Esophagus muscularis mucosa (tissue), 4 donors: Measurements from ENCODE around the gene NME3. TPM values are rescaled to one million over a fixed set of nuclear protein-coding genes. Genes with fewer than 3 reads are reported as not detected.
A peak's percentile ranks its signal among the peaks of the same experiment; 100 is the strongest.

ENCODE experiments used
- DNase-seq: peaks from one replicate; pipeline ENCODE4 v3.0.0-alpha.2; 2017; ENCODE audit errors: extremely low spot score
- H3K27ac ChIP-seq, 4 donors: fragments of 200-600 bp; sonication (generic); replicated peaks in 1 of 4; 1 replicate in 3 of 4; 2 replicates in 1 of 4; pipeline ENCODE4 v1.5.1; 2016 to 2019; ENCODE audit warnings: mild to moderate bottlenecking in 1 of 4
- H3K27me3 ChIP-seq, 4 donors: fragments of 200-600 bp; sonication (generic); one replicate each; pipeline versions ENCODE4 v1.5.1 to v1.6.0; 2016 to 2019
- H3K36me3 ChIP-seq, 4 donors: fragments of 200-600 bp; sonication (generic); one replicate each; pipeline ENCODE4 v1.5.1; 2016 to 2019
- H3K4me1 ChIP-seq, 4 donors: fragments of 200-600 bp; sonication (generic); one replicate each; pipeline ENCODE4 v1.5.1; 2016 to 2019
- H3K4me3 ChIP-seq, 4 donors: fragments of 200-600 bp; sonication (generic); 1 replicate in 2 of 4; 2 replicates in 2 of 4; pipeline ENCODE4 v1.5.1; 2016 to 2019; ENCODE audit warnings: mild to moderate bottlenecking in 4 of 4, moderate library complexity in 1 of 4
- H3K9me3 ChIP-seq, 4 donors: fragments of 200-600 bp; sonication (generic); 1 replicate in 3 of 4; 2 replicates in 1 of 4; pipeline ENCODE4 v1.5.1; 2016 to 2019
- EP300 ChIP-seq: sonication (generic); formaldehyde crosslinking; IDR thresholded peaks from one replicate; pipeline ENCODE4 v1.6.1; 2017; ENCODE audit warnings: antibody characterized with exemption
- POLR2A ChIP-seq: fragments of 450-650 bp; IDR thresholded peaks from one replicate; pipeline ENCODE4 v1.6.1; 2017; ENCODE audit warnings: antibody characterized with exemption, moderate library complexity, mild to moderate bottlenecking, low read depth
- POLR2AphosphoS5 ChIP-seq, 2 donors: sonication (generic); formaldehyde crosslinking; IDR thresholded peaks; one replicate each; pipeline ENCODE4 v1.6.1; 2017; ENCODE audit warnings: antibody characterized with exemption in 2 of 2
- WGBS: methylation state at CpG from one replicate; pipeline ENCODE4 v1.1.5; 2018; 5-methylcytosine and 5-hydroxymethylcytosine counted together
- intact Hi-C: fragments of 100-400 bp; cut with DNase I; formaldehyde crosslinking; loops from one replicate; pipeline ENCODE4 v1.15.1; 2023
- small RNA-seq, 3 donors: library from RNA; depleted of rRNA; stranded (forward); fragments of <200 nt; gene quantifications; one replicate each; pipeline ENCODE3, GENCODE V24; 2016
- total RNA-seq, 4 donors: library from RNA; depleted of rRNA; stranded (reverse); fragments of >200 nt; gene quantifications; one replicate each; pipeline versions ENCODE4 v1.1.0 to v1.2.1, GENCODE V29; 2016
- TF ChIP-seq, protein P1 (sequence below), 3 experiments: fragments of 200-600 bp in 2 of 3; fragments of 450-650 bp in 1 of 3; sonication (generic) in 2 of 3; IDR thresholded peaks; one replicate each; pipeline ENCODE4 v1.5.1; 2017 to 2019; ENCODE audit warnings: antibody characterized with exemption in 3 of 3, mild to moderate bottlenecking in 2 of 3, moderate library complexity in 1 of 3

Gene NME3
- total RNA-seq, 4 donors from 2014 or later, result 64.8 to 101 (median 83.7) TPM

DNA sequence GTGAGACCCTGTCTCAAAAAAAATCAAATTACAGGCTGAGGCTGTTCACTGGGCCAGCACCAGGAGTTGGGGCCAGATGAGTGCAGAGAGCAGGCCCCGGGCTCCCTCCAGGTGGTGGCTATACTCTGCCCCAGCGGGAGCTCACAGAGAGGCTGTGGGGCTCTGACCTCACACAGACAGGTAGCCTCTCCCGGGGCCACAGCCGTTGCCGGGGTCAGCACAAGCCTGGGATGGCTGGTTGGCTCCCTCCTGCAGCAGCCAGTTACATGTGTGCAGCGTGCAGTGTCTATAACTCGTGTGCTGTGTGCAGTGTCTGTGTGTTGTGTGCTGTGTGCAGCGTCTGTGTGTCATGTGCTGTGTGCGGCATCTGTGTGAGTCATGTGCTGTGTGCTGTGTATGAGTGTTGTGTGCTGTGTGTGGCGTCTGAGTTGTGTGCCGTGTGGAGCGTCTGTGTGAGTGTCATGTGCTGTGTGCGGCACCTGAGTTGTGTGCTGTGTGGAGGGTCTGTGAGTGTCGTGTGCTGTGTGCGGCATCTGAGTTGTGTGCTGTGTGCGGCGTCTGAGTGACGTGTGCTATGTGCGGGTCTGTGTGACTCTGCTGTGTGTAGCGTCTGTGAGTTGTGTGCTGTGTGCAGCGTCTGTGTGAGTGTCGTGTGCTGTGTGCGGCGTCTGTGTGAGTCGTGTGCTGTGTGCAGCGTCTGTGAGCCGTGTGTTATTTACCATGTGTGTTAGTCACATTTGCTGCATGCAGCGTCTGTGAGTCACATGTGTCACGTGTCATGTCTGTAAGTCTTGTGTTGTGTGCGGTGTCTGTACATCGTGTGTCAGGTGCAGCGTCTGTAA lies 44.5 kb downstream of the NME3 start:
- no peak for DNase-seq
- Histone ChIP-seq H3K9me3 (no peaks in the 10 kb centered on the region), H3K36me3 (peaks cover 34 to 73% (median 68%) of the 10 kb centered on the region in 4 donors), H3K4me3 (no peak overlapping the region), H3K27ac (no peak overlapping the region), H3K27me3 (no peaks in the 10 kb centered on the region), H3K4me1 (peaks cover 19 to 28% (median 24%) of the 10 kb centered on the region in 4 donors)
- 92% methylated on average over 27 of the region's 32 CpGs for WGBS
- intact Hi-C loops, result no loop called here
- TF ChIP-seq EP300 (no peak), POLR2A (no peak), POLR2AphosphoS5 (IDR thresholded peaks at IDR 0.05) (no peak)
- TF ChIP-seq, protein P1, sequence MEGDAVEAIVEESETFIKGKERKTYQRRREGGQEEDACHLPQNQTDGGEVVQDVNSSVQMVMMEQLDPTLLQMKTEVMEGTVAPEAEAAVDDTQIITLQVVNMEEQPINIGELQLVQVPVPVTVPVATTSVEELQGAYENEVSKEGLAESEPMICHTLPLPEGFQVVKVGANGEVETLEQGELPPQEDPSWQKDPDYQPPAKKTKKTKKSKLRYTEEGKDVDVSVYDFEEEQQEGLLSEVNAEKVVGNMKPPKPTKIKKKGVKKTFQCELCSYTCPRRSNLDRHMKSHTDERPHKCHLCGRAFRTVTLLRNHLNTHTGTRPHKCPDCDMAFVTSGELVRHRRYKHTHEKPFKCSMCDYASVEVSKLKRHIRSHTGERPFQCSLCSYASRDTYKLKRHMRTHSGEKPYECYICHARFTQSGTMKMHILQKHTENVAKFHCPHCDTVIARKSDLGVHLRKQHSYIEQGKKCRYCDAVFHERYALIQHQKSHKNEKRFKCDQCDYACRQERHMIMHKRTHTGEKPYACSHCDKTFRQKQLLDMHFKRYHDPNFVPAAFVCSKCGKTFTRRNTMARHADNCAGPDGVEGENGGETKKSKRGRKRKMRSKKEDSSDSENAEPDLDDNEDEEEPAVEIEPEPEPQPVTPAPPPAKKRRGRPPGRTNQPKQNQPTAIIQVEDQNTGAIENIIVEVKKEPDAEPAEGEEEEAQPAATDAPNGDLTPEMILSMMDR (IDR thresholded peaks at IDR 0.05), result no peak

DNA sequence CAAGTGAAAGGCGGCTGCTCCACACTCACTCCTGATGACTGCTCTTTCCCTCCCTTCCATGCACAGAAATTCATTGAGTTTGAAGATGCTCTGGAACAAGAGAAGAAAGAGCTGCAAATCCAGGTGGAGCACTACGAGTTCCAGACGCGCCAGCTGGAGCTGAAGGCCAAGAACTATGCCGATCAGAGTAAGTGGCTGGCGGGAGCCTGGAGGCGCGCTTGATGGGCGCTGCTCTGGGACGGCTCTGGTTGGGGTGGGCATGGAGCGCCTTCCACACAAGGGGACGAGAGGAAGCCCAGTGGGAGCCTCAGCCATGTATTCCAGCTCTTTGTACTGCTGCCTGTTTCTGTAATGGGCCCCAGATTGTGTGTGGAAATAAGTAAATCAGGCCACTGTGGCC lies 46.9 kb downstream of the NME3 start:
- intact Hi-C loops, result no loop called here
- DNase-seq, result no peak
- TF ChIP-seq POLR2AphosphoS5 (IDR thresholded peaks at IDR 0.05) (no peak), EP300 (no peak), POLR2A (no peak)
- TF ChIP-seq, protein P1 (IDR thresholded peaks at IDR 0.05), result no peak

DNA sequence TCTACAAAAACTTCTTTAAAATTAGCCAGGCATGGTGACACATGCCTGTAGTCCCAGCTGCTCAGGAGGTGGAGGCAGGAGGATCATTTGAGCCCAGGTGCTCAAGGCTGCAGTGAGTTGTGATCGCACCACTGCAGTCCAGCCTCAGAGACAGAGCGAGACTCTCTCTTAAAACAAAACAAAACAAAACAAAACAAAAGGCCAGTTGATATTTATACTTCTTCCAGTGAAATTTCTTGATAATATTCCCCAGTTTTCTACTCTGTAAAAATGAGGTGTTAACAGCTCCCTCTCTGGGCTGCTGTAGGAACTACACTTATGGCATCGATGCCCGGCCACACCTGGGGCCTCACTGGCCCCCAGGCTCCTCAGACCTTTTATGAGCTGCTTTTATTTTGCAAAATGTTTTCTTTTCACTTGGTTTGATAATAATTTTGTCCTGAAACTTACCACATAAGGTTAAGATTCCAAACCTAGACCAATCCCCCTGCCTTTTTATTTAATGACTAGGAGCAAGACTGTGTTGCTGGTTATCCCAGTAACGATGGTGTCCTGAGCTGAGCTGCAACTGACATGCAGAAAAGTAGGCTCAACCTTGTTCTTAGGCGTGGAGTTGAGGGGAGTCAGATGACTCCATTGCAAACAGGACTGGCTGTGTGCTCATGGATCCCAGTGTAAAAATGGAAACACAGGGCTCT lies 47.7 kb downstream of the NME3 start:
- Histone ChIP-seq H3K4me1 (peaks cover 25 to 35% (median 32%) of the 10 kb centered on the region in 4 donors), H3K27ac (peak overlapping the region in 1 of 4 donors; percentile 67), H3K27me3 (no peaks in the 10 kb centered on the region), H3K4me3 (no peak overlapping the region), H3K36me3 (peaks cover 21 to 41% (median 40%) of the 10 kb centered on the region in 4 donors), H3K9me3 (no peaks in the 10 kb centered on the region)
- TF ChIP-seq EP300 (no peak), POLR2AphosphoS5 (IDR thresholded peaks at IDR 0.05) (no peak), POLR2A (no peak)
- TF ChIP-seq, protein P1 (IDR thresholded peaks at IDR 0.05), result peak; percentile 62 to 83 (median 63)
- WGBS, result 55% methylated on average over 6 of the region's 6 CpGs
- intact Hi-C loops, result no loop called here
- no peak for DNase-seq

More for the DNA sequence above, 46.9 kb downstream of the NME3 start:
- H3K9me3 ChIP-seq, result no peaks in the 10 kb centered on the region
- peaks cover 22 to 35% (median 32%) of the 10 kb centered on the region in 4 donors for H3K4me1 ChIP-seq
- H3K4me3 ChIP-seq, result no peak overlapping the region
- no peak overlapping the region for H3K27ac ChIP-seq
- no peaks in the 10 kb centered on the region for H3K27me3 ChIP-seq
- H3K36me3 ChIP-seq, result peaks cover 30 to 50% (median 49%) of the 10 kb centered on the region in 4 donors
- 91% methylated on average over 12 of the region's 12 CpGs for WGBS

DNA sequence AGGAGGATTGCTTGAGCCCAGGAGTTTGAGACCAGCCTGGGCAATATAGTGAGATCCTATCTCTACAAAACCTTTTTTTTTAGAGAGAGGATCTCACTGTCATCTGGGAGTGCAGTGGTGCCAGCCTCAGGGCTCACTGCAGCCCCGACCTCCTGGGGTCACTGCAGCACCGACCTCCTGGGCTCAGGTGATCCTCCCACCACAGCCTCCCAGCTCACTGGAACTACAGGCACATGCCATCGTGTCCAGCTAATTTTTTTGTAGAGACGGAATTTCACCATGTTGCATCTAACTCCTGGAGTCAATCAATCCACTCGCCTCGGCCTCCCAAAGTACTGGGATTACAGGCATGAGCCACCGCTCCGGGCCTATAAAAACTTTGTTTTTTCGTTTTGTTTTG lies 50.0 kb downstream of the NME3 start:
- no peak for TF ChIP-seq POLR2AphosphoS5 (IDR thresholded peaks at IDR 0.05)
- TF ChIP-seq EP300, result no peak
- TF ChIP-seq, protein P1 (IDR thresholded peaks at IDR 0.05), result no peak
- no peak for TF ChIP-seq POLR2A
- intact Hi-C loops, result no loop called here
- Histone ChIP-seq H3K4me3 (no peak overlapping the region), H3K9me3 (no peaks in the 10 kb centered on the region), H3K4me1 (peaks cover 28 to 42% (median 32%) of the 10 kb centered on the region in 4 donors), H3K36me3 (peaks cover 13 to 22% (median 19%) of the 10 kb centered on the region in 4 donors), H3K27me3 (no peaks in the 10 kb centered on the region), H3K27ac (peak overlapping the region; percentile 42 to 54 (median 50))
- DNase-seq, result no peak
- WGBS, result 91% methylated on average over 9 of the region's 9 CpGs

Small RNA genes lying within 50 kb of the gene (small RNA-seq; reads per million reads assigned to genes)
- gene MIR3177, result 0 to 0.37 (median 0.33) reads per million in 3 donors

Other genes with a start within 250 kb of the NME3 start
- gene TMEM204, start 237.9 kb downstream of the NME3 start, total RNA-seq, result 10 to 100 TPM; 39.5 to 75.0 (median 57.1) TPM
- gene IFT140, start 159.5 kb downstream of the NME3 start, total RNA-seq, result 10 to 100 TPM; 16.6 to 27.3 (median 20.1) TPM
- gene CRAMP1, start 159.2 kb downstream of the NME3 start, total RNA-seq, result 10 to 100 TPM in 3 of 4 donors, 1 to 10 TPM in 1; 9.1 to 15.5 (median 12.5) TPM
- 10 to 100 TPM; 20.8 to 57.5 (median 38.2) TPM for gene JPT2, start 93.3 kb downstream of the NME3 start, total RNA-seq
- gene MAPK8IP3, start 65.3 kb downstream of the NME3 start, total RNA-seq, result 10 to 100 TPM; 21.5 to 36.2 (median 28.5) TPM
- 10 to 100 TPM in 1 of 4 donors, 1 to 10 TPM in 3; 5.5 to 10.4 (median 6.5) TPM for gene EME2, start 1.3 kb upstream of the NME3 start, total RNA-seq
- 10 to 100 TPM; 47.1 to 75.2 (median 64.2) TPM for gene MRPS34, start 1.6 kb upstream of the NME3 start, total RNA-seq
- gene SPSB3, start 11.0 kb upstream of the NME3 start, total RNA-seq, result 100 to 1,000 TPM in 1 of 4 donors, 10 to 100 TPM in 3; 69.1 to 101 (median 78.6) TPM
- 10 to 100 TPM; 82.7 to 93.8 (median 87.6) TPM for gene NUBP2, start 11.4 kb upstream of the NME3 start, total RNA-seq
- under 1 TPM in 2 of 4 donors, not detected in 2; 0.45 to 0.75 TPM for gene IGFALS, start 22.2 kb upstream of the NME3 start, total RNA-seq
- gene HAGH, start 55.3 kb upstream of the NME3 start, total RNA-seq, result 100 to 1,000 TPM; 148 to 264 (median 180) TPM
- 10 to 100 TPM; 20.4 to 43.2 (median 39.5) TPM for gene FAHD1, start 55.7 kb upstream of the NME3 start, total RNA-seq
- gene MEIOB, start 100.6 kb upstream of the NME3 start, total RNA-seq, result not detected
- not detected for gene HS3ST6, start 146.9 kb upstream of the NME3 start, total RNA-seq
- 10 to 100 TPM; 46.0 to 78.7 (median 53.1) TPM for gene MSRB1, start 171.7 kb upstream of the NME3 start, total RNA-seq
- gene RPL3L, start 183.1 kb upstream of the NME3 start, total RNA-seq, result not detected
- gene NDUFB10, start 188.0 kb upstream of the NME3 start, total RNA-seq, result 100 to 1,000 TPM; 249 to 381 (median 295) TPM
- 1,000 to 10,000 TPM; 1,144 to 2,342 (median 1,414) TPM for gene RPS2, start 193.3 kb upstream of the NME3 start, total RNA-seq
- gene RNF151, start 195.3 kb upstream of the NME3 start, total RNA-seq, result not detected
- 10 to 100 TPM; 27.0 to 42.9 (median 36.9) TPM for gene TBL3, start 200.5 kb upstream of the NME3 start, total RNA-seq
- gene NOXO1, start 209.9 kb upstream of the NME3 start, total RNA-seq, result under 1 TPM in 1 of 4 donors, not detected in 3; 0.52 TPM
- gene GFER, start 212.7 kb upstream of the NME3 start, total RNA-seq, result 10 to 100 TPM; 14.1 to 38.5 (median 23.7) TPM
- gene SYNGR3, start 218.4 kb upstream of the NME3 start, total RNA-seq, result 1 to 10 TPM; 2.1 to 5.6 (median 3.3) TPM
- 10 to 100 TPM; 23.3 to 46.5 (median 34.9) TPM for gene ZNF598, start 238.3 kb upstream of the NME3 start, total RNA-seq
- not detected for gene NPW, start 248.2 kb upstream of the NME3 start, total RNA-seq